Immature natural killer cell (primary cell): ENCODE data around the gene RPRD1A. TPM values are rescaled to one million over a fixed set of nuclear protein-coding genes. Genes with fewer than 3 reads are reported as not detected.

Experiments
- polyA plus RNA-seq, 3 donors: library from polyadenylated mRNA; unstranded; fragments of 300-500 nt; fragmentation: Illumina TruSeq; gene quantifications; one replicate each; pipeline ENCODE4 v1.2.3, GENCODE V29; 2021

The RPRD1A gene
- polyA plus RNA-seq, 3 donors from 2014 or later: 6.3 to 11.0 (median 7.4) TPM

Other genes starting within 250 kb of the RPRD1A start
- 10 to 100 TPM; 23.8 to 40.9 (median 33.8) TPM for gene SLC39A6, start 61.8 kb upstream of the RPRD1A start, polyA plus RNA-seq
- gene ELP2, start 62.3 kb upstream of the RPRD1A start, polyA plus RNA-seq: 10 to 100 TPM; 44.6 to 57.3 (median 48.3) TPM
- not detected for gene MOCOS, start 119.9 kb upstream of the RPRD1A start, polyA plus RNA-seq
- not detected for gene FHOD3, start 230.2 kb upstream of the RPRD1A start, polyA plus RNA-seq